IPS DF 4.7 (cell line): ENCODE measurements around the gene MRPL1.
"Not testable (repeated sequence)": the region's sequence is repeated elsewhere in the genome, so short reads cannot be mapped to it uniquely, and the experiment has no call there.

ENCODE experiments used
- DNase-seq: peaks from one replicate; pipeline ENCODE4 v3.0.0-alpha.2; 2013; ENCODE audit warnings: low spot score; ENCODE audit errors: extremely low read depth

The MRPL1 gene

DNA sequence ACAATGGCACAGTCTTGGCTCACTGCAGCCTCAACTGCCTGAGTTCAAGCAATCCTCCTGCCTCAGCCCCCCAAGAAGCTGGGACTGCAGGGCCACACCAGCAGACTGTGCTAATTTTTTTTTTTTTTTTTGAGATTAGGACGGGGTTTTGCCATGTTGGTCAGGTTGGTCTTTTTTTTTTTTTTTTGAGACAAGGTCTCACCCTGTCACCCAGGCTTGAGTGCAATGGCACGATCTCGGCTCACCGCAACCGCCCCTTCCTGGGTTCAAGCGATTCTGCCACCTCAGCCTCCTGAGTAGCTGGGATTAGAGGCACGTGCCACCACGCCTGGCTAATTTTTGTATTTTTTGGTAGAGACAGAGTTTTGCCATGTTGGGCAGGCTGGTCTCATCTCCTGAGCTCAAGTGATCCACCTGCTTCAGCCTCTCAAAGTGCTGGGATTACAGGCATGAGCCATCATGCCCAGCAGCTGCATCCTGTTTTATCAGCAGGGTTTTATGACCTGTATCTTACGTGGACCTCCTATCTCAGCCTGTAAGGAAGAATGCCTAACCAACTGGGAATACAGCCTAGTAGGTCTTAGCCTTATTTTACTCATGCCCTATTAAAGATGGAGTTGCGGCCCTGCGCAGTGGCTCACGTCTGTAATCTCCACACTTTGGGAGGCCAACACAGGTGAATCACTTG, 13.2 kb upstream of the MRPL1 start:
- DNase-seq, result no peak

DNA sequence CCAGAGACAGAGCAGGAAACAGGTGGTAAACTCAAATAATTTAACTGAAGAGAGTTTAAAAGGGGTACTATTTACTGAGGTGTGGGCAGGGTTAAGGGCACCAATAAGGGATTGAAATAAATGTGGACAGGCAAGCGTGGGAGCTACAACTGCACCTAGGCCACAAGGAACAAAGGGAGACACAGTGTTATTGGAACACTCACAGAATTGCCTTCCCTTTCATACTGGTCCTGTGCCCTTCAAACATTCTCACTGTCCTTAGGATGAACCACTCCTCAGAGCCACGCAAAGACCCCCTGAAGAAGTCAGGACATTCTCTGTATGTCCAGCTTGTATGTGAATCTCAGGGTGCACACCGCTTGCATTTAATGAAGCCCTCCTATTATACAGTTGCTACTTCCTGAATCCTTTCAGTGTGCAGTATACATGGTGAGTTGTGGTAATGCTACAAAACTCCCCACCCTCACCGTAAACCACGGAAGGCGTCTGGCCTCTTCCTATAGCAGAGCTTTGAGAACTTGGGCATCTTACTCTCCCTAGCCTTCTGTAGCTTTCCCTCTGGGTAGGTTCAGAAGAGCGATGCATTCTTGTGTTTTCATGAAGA, 9.6 kb upstream of the MRPL1 start:
- DNase-seq, result no peak

- no peak for DNase-seq
These were observed 8.1 kb upstream of the MRPL1 start for GRCh38 chr4:77854431-77855111.

- no peak for DNase-seq
These were observed 6.5 kb upstream of the MRPL1 start for GRCh38 chr4:77856152-77856551.

DNA sequence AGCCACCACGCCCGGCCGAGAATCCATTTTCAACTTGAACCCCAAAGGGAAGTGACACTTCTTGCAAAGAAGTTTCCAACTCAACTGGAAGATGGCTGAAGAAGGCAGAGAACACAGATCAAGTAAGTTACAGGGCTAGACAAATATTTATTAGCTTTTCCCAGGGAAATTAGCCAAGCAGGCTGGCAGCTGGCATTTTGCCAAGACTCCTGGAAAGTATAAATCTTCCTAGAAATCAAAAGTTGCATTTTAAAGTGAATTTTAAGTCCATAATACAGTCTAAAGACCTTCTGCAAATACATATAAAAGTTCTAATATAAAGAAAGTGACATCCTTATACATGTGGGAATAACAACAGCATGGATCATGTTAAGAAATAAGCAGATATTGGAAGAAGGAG, 3.4 kb upstream of the MRPL1 start:
- DNase-seq, result no peak

DNA sequence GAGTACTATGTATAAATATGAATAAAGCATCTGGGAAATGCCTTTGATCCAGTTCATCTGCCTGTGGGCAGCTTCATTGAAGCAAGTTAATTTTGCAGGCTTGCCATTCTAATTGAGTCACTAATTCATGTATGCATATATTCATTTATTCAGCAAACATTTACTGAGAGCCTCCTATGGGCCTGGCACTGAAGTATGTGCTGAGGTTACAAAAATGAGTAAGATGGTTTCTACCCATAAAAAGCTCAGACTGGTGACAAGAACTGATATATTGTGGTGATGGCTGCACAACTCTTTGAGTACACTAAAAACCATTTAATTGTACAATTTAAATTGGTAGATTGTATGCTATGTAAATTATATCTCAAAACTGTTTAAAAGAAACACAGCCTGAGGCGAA, 1.1 kb upstream of the MRPL1 start:
- no peak for DNase-seq

GRCh38 chr4:77863341-77863740, 711 bp downstream of the MRPL1 start:
- DNase-seq, result not testable (repeated sequence)

- DNase-seq, result no peak
These were observed 2.6 kb downstream of the MRPL1 start for GRCh38 chr4:77865259-77865658.

- DNase-seq, result no peak
These were observed 10.3 kb downstream of the MRPL1 start for GRCh38 chr4:77872723-77873445.

- no peak for DNase-seq
These were observed 14.5 kb downstream of the MRPL1 start for GRCh38 chr4:77877167-77877566.

DNA sequence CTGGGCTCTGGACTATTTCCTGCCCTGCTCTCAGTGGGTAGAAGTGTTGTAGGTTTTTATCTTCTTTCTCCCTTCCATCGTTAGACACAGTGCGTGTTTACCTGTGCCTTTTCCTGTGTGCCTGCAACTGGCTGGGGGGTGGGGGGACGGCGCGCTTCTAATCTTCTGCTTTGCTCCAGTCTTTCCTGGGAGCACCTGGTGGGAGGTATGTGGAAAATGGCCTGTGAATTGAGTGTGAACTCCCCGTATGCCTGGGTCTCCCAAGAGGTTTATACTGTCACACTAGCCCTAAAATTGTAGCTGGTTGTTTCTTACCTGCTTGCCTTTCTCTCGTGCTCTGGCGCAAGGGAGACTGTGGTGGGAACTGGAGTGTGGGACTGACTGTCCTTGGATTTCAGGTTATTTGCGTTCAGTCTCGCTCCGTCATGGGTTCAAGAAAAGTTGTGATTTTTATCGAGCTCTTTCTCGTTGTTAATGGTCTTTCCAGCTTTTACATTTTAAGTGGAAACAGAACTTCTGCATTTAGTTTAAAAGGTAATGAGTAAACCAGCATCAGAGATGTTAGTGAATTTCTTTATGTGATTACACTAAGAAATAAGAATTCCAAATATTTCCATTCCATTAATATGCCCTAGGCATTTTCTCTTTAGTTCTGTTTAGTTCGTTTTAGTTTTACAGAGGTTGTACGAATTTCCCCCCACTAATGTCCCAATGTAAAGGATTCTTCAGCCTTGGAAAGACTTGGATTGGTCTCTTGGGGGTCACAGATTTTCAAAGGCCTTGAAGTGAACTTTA, 15.3 kb downstream of the MRPL1 start:
- DNase-seq, result no peak

GRCh38 chr4:77880784-77881183, 18.2 kb downstream of the MRPL1 start:
- no peak for DNase-seq

- no peak for DNase-seq
These were observed 19.0 kb downstream of the MRPL1 start for GRCh38 chr4:77881460-77882295.

DNA sequence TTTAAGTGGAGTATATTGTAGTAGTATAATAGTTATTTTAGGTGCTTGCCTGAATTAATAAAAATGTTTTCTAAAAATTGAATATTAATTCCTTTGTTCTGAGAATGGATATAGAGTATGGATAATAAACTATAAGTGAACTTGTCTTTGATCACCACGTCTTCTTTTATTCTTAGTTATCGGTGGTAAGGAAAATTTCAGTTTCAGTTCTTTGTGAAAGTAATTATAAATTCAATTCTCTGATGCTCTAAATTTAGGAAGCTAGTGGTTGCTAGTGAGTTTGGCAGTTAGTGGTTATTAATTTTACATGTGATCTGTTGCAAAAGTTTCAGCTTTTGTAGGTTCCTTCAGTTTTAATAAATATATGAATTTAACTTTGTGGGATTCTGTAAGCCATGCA, 30.8 kb downstream of the MRPL1 start:
- DNase-seq, result no peak

DNA sequence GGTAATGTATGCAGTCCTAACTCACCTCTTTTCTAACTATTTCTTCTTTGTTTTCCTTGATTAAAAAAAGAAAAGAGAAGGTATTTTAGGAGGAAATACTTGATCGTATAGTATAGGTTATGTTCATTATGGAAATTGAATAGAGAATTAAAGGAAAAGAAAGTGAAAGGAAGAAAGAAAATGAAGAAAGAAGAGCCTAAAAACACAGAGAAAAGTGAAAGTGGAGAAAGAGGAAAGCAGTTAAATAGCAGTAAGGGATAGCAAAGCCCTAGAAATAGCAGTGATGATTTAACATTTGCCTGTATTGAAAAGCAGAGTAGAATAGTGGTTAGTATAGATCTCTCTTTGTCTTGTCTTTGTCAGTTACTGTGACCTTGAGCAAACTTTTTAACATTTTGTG, 37.0 kb downstream of the MRPL1 start:
- DNase-seq, result no peak

DNA sequence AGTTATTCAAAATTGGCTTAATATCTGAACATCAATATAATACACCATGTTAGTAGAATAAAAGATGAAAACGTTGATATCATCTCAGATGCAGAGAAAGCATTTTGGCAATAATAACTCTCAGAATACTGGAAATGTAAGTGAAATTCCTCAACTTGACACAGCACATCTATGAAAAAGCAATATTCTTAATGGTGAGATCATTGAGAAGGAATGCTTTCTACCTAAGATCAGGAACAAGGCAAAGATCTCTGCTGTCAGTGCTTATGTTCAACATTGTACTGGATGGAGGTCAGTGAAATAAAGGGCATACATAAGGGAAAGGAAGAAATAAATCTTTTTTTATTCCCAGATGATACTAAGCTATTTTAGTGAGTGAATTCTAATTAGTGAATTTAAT, 40.6 kb downstream of the MRPL1 start:
- no peak for DNase-seq

DNA sequence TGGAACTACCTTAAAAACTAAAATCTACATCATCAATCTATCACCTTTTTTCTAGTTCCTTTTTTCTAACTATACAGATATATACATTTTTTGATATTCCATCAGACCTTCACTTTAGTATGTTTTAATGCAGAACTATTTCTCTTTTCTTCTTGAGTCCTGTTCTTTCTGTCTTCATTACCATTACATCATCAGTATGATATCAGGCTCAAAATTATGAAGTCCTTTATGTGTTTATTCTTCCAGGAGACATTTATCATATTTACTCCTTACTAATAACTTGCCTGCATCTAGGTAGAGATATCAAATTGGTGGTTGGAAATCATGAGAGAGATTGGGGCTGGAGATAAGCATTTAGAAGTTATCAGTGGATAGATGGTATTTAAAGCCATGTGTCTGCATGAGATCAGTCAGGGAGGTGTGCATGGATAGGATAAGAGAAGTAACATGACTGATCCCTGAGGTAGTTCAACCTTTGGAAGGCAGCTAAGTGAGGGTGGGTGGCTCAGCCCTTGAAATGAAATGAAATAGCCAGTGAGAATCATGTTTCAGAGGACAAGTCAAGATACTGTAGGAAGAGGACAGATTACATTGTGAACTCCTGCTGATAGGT, 43.1 kb downstream of the MRPL1 start:
- DNase-seq, result no peak

DNA sequence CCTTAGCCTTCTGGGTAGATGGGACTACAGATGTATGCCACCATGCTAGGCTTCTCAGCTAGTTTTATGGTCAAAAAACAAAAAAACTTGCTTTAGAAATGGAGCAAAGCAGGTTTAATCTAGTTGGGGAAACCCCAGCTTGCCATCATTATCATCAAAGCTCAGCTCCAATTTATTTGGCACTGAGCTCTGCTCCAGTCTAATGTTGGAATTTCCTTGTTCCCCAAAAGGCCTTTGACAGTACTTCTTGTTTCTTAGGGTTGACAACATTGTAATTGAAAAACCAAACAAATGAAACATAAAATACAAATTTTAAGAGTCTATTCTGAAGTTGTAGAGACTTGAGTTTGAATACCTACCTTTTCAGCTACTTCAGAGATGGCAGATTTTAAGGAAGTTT, 48.0 kb downstream of the MRPL1 start:
- DNase-seq, result no peak

DNA sequence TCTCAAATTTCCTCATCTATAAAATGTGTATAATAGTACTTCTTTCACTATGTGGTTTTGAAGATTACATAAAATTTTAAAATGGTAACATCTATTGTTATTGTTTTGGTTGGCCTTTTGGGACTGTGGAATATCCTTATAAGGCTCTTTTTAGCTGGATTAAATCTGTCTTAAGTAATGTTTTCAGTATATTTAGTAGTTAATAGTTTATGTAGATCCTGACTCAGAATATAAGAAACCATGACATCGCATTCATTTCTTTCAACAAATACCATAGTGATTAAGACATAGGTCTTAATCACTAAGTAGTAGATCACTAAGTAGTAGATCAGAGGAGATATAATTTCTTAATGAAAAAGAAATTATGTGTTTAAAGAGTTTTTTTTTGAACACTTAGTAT, 48.5 kb downstream of the MRPL1 start:
- DNase-seq, result no peak

GRCh38 chr4:77911842-77912450, 49.3 kb downstream of the MRPL1 start:
- no peak for DNase-seq
